Activated CD4-positive, alpha-beta T cell treated with anti-CD3 and anti-CD28 coated beads, Interleukin-2, amount 50 U/mL, for 1 hour (primary cell): ENCODE data around the gene STKLD1.
"Not testable (repeated sequence)": the region's sequence is repeated elsewhere in the genome, so short reads cannot be mapped to it uniquely, and the experiment has no call there.

ENCODE experiments used
- DNase-seq: peaks from one replicate; pipeline ENCODE4 v3.0.0-alpha.2; 2020

STKLD1 gene

DNA sequence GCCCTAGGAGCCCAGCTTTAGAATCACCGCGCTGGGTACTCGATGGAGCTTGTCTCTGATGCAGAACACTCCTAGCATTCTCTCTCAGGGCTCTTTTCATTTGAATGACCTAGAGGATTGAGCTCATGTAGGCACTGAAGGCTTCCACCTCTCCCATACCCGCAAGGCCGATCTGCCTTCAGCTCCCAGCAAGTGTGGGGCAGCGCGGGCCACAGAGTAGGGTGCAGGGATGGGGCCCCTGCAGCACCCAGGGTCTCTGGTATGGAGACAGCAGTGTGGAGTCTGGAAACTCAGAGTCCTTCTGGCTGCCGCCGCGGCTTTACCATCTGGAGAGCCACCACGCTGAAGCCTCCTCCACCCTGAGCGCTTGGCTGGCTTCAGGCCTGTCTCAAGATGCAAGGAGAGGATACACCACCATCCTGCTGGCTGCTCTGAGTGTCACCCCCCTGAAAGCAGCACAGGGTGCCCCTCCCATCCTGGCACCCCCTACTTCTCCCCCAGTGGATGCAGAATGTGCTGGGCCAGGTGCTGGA lies 12.9 kb downstream of the STKLD1 start:
- DNase-seq, result no peak

DNA sequence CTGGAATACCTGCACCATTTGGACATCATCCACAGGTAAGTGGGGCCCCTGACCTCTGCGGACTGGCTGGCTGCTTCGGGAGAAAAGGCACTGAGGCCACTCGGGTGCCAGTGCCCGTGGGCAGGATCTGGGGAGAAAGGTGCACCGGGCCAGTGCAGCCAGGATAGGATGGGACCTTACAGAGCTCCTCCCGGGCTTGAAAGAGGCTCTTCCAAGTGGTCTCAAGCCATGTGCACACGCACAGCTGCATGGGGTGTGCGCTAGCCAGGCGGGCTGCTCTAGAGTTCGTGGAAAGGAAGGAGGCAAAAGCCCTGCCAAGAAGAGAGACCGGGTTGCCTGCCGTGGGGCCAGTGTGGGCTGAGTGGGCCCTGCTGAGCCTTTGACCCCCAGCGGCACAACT lies 13.4 kb downstream of the STKLD1 start:
- no peak for DNase-seq

- no peak for DNase-seq
These were observed 14.5 kb downstream of the STKLD1 start for GRCh38 chr9:133390713-133391112.

DNA sequence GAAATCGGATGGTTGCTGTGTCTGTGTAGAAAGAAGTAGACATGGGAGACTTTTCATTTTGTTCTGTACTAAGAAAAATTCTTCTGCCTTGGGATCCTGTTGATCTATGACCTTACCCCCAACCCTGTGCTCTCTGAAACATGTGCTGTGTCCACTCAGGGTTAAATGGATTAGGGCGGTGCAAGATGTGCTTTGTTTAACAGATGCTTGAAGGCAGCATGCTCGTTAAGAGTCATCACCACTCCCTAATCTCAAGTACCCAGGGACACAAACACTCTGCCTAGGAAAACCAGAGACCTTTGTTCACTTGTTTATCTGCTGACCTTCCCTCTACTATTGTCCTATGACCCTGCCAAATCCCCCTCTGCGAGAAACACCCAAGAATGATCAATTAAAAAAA lies 15.3 kb downstream of the STKLD1 start:
- not testable (repeated sequence) for DNase-seq

DNA sequence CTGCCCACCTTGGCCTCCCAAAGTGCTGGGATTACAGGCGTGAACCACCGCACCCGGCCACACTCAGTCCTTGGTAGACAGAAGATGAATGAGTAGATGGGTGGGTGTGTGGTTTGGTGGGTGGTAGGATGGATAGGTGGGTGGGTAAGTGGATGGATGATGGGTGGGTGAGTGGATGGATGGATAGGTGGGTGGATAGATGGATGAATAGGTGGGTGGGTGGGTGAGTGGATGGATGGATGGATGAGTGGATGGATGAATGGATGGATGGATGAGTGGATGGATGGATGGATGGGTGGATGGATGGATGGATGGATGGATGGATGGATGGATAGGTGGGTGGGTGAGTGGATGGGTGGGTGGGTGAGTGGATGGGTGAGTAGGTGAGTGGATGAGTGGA lies 16.1 kb downstream of the STKLD1 start:
- not testable (repeated sequence) for DNase-seq

DNA sequence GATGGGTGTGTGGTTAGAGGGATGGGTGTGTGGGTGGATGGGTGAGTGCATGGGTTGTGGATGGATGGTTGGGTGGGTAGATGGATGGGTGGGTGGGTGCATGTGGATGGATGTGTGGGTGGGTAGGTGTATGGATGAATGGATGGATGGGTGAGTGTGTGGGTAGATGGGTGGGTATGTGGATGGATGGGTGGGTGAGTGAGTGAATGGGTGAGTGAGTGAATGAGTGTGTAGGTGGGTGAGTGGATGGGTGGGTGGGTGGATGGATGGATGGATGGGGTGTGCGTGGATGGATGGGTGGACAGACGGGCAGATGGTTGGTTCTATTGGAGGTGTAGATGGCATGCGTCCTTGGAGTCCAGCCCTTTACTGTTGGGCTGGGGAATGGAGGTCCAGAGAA lies 17.2 kb downstream of the STKLD1 start:
- DNase-seq, result no peak

DNA sequence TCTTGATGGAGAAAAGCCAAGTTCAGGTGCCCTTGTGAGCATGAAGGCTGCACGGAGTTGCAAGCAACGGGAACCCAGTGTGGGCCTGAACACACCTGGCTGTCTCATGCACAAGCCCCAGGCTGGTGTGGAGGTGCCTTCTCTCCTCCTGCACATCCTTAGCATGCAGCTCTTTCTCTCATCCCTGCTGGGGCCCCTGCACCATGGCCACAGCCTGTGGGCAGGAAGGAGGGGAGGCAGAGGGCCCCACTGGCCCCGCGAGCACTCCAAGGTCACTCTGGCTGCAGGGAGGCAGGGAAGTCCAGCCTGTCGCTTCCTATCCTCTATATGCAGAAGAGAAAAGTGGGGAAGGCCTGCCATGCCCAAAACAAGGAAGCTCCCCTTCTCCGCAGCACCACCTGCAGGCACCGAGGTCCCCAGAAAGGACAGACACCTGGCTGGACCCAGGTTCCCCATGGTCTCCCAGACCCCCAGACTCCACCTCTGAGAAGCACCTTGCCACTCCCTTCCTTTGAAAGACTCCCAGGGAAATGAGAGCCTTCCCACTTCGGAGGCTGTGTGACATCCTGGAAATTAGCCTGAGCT lies 18.6 kb downstream of the STKLD1 start:
- DNase-seq, result no peak

DNA sequence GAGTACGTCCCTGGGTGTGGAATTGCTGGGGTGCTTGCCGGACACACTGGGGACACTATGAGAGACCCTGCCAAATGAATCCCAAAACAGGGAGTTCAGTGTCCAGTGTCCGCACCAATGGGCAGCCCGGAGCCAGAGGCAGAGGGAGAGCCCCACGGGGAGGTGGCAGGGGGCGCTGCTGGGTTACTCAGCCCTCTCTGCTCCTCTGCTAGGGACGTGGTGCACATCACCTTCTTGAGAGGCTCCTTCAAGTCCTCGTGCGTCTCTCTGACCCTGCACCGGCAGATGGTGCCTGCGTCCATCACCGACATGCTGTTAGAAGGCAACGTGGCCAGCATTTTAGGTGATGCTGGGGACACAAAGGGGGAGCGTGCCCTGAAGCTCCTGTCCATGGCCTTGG lies 20.8 kb downstream of the STKLD1 start:
- no peak for DNase-seq

DNA sequence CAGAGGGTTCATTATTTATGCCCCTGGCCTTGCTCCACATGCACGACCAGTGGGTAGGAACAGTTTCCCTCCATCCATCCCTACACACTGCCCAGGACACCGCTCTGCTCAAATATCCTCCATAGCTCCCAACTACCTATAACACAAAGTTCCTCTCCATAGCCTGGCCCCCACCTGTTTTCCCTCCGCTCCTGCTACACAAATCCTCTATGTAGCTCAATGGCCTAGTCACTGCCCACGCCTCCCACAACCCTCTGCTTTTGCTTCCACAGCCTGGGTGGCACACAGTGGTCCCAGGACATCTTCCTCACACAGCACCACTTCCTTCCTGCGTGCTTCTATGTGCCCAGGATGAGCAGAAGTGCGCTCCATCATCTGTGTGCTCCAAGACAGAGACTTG lies 21.2 kb downstream of the STKLD1 start:
- DNase-seq, result no peak

- DNase-seq, result no peak
These were observed 21.7 kb downstream of the STKLD1 start for GRCh38 chr9:133397895-133398294.

DNA sequence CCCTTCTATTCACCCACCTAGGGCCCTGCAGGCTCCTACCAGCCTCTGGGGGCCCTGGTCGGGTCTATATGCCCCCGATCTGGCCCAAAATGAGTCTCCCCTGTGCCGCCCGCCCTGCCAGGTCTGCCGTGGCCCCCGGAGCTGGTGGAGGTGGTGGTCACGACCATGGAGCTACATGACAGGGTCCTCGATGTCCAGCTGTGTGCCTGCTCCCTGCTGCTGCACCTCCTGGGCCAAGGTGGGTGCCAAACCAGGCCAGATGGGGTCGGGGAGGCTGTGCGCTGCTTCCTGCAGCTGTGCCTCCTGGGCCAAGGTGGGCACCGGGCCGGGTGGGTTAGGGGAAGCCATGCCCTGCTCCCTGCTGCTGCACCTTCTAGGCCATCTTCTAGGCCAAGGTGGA lies 24.1 kb downstream of the STKLD1 start:
- DNase-seq, result no peak

GRCh38 chr9:133401588-133401987 lies 25.4 kb downstream of the STKLD1 start:
- no peak for DNase-seq

GRCh38 chr9:133402689-133403088 lies 26.5 kb downstream of the STKLD1 start:
- DNase-seq, result no peak

DNA sequence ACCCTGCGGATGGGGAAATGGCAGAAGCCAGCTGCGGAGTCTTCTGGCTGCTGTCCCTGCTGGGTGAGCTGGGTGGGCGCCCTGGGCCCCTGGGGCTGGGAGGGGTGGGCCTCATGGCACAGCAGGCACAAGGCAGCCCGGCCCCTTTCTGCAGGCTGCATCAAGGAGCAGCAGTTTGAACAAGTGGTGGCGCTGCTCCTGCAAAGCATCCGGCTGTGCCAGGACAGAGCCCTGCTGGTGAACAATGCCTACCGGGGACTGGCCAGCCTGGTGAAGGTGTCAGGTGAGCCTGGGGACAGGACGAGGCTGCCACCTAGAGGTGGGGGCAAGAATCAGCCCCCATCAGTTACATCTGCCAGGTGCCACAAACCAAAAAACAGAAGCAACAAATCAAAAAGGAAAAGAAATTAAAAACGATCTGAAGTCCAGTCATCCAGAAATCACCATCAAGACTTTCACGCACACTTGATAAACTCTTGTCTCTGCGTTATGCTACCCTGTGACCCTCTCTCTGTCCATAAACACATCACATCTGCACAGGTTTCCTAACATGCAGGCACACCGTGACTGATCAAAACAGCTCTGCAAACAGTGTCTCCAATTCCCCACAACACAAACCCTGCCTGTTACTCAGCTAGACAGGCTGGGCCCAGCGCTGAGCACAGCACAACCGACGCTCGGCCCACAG lies 27.7 kb downstream of the STKLD1 start:
- peak; percentile 64 for DNase-seq

- DNase-seq, result no peak
These were observed 28.4 kb downstream of the STKLD1 start for GRCh38 chr9:133404454-133405002.

DNA sequence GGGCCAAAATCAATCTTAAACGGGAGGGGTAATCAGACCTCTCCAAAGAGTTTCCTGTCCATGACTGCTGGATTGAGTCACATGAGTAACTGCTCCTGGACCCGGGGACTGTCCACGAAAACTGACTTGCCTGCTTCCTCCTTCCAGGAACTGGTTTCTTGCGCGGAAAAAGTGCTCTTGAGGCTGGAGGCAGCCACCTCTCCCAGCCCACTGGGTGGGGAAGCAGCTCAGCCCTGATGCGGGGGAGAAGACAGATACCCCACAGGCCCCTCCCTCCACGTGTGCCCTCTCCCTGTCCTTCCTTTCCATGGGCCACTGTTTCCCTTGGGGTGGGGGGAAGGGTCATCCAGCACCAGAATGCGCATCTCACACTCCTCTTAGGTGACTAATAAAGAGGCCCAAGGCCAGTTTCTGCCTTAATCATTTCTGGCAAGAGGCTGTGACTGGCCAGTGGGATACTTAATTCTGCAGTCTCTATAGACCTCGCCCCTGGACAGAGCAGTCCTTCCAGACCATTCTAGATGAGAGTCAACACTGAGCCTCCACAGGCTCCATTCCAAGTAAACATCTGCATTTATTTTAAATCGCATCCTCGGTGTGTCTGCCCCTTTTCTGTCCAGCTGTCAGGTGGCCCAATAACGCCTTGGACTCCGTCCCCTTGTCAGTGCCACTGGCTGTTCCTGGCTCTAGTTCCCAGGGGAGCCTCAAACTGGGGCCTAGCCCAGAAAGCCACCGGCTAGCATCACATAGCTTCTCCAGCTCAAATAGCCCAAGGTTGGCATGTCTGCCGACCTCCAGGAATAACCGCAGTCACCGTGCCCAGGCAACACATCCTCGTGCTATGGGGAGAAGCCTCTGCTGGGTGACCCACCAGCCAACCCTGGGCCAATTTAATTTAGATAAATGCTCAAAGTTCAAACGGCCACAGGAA lies 29.6 kb downstream of the STKLD1 start:
- DNase-seq, result no peak

DNA sequence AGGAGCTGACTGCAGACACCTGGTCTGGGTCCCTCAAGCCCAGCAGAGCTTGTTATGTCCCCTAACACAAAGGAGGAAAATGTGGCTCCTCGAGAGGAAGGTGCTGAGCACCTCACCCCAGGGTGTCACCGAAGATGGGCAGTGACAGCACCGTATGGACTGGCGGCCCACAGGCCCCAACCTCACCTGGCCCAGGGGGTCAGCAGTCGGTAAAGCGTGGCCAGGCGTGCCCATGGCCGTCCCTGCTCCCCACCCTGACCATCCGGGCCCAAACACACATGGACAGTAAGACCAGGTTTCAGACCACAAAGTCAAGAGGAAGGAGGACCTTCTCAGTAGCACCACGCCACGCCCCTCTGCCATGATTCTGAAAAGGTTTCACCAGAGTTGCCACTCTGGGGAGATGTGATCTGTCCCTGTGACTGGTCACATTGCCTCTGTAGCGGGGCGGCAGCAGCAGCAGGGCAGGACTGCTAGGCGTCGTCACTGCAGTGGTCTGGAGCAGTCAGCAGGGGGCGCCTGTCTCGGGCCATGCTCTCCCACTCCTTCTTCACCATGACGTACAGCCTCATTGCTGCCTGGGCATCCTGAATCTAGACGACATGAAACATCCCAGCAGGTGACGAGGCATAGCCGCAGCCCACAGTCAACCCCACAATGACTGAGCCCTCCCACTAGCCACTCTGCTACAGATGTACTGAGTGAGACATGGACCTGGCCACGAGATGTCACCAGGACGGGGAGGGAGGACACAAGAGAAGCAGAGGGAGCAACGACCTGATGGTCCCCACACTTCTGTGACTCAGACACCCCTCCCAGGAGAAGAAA lies 30.5 kb downstream of the STKLD1 start:
- peak; percentile 80 for DNase-seq

DNA sequence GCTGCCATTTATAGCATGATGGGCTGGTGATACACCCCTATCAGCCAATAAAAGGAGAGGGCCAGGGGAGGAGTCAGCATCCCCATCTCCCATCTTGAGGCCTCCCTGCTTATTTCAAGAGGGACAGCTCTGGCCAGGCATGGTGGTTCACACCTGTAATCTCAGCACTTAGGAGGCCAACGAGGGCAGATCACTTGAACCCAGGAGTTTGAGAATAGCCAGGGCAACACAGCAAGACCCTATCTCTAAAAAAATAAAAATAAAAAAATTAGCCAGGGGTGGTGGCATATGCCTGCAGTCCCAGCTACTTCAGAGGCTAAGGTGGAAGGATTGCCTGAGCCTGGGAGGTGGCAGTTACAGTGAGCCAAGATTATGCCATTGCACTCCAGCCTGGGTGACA lies 31.9 kb downstream of the STKLD1 start:
- no peak for DNase-seq

DNA sequence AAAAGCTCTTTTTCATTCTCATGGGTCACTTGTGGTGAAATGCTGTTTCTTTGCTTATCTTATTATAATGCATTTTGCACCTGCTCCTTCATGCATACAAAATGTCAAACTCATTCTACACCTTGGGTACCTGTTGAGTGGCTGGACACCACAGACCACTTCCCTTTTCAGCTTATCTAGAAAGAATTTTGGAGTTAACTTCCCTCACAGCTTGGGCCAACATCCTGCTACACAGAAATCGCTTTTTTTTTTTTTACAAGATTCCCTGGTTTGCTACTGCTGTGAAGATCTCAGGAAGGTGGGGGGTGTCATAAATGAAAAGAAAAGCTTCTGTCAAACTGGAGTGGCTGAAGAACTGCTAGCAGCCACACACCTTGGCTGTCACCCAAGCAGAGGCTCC lies 39.0 kb downstream of the STKLD1 start:
- no peak for DNase-seq

DNA sequence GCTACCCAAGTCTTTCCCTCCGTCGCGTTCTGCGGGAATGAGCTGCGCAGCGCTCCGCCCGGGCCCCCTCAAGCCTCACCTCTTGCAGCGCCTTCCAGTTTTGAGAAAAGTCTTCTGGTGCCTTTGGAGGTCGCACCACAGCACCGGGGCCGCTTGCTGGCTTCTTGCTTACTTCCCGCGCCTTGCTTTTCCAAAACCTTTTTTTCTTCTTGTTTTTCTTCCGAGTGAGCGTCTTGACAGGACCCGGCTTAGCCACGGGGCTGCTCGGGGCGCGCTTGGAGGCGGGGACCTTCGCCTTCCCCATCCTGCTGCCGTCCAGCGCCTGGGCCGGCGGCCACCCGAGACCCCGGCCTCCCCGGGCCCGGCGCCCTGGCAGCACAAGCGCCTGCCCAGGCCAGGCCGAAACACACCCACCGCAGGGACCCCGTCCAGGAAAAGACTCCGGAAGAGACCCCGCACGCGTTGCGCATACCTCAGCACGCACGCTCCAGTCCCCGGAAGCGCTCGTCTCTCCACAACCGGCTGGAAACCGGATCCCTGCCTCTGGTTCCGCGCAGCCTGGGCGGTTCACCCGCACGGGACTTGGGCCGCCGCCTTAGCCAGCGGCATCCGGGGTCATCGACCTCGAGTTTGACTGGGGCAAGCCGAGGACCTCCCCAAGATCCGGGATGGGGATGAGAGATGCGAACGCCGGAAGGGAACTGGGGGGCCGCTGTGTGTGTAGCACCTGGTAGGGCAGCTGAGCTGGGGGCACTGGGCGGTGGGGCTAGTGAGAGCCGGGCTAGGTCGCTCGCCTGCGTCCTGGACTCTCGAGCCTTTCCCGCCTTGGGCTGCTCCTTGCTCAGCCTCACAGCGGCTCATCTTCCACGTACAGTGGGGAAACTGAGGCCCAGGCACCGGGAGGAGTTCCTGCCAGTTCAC lies 41.6 kb downstream of the STKLD1 start, which contains the start of gene REXO4:
Gene REXO4 (minus strand): TSS at position 470 of the 921 bp plus-strand sequence. CDS start 166 bp downstream, at position 304.
- DNase-seq, result peak; percentile 78

- DNase-seq, result no peak
These were observed 42.8 kb downstream of the STKLD1 start for GRCh38 chr9:133419005-133419404.
